HepG2 (cell line): ENCODE data around the gene SYT13. TPM values are rescaled to one million over a fixed set of nuclear protein-coding genes. Genes with fewer than 3 reads are reported as not detected.

ENCODE experiments used
- ATAC-seq: fragments of 200-7000 bp; cut with Tn5 transposase; 3 replicates; pipeline ENCODE4 v1.9.1; 2020; ENCODE audit warnings: mild to moderate bottlenecking, moderate library complexity
- BruUV-seq: library from RNA; stranded (reverse); fragments of 400-500 nt; replicated peaks from 2 replicates; lab custom pipeline; 2021; lab: Mats Ljungman, UMichigan
- CTCF ChIA-PET: fragments of 300-600 bp; formaldehyde crosslinking; extraction: SDS; loops from one replicate; lab custom pipeline; 2021; ENCODE audit warnings: low total read pairs, inconsistent platforms, low intra/inter-chr PET ratio; lab: Yijun Ruan, JAX
- POLR2A ChIA-PET: fragments of 350-600 bp; sonication (Branson Sonifier 250); formaldehyde crosslinking; loops from one replicate; lab custom pipeline; 2020; ENCODE audit warnings: antibody characterized with exemption, inconsistent platforms; lab: Yijun Ruan, JAX
- DNase-seq: peaks from one replicate; pipeline ENCODE4 v3.0.0-alpha.2; 2015; ENCODE audit warnings: low spot score
- FAIRE-seq: peaks from 3 replicates; lab custom pipeline; 2011; peaks lifted over from hg19 to GRCh38; lab: Jason Lieb, UNC
- H2AFZ ChIP-seq: one replicate; pipeline ENCODE4 v1.6.1; 2011; ENCODE audit warnings: low read length, inconsistent platforms
- H3K27ac ChIP-seq: fragments of 300-600 bp; 3 replicates; pipeline ENCODE4 v1.8.0; 2011; ENCODE audit warnings: mixed run types, mild to moderate bottlenecking, mixed read lengths, low read length, inconsistent platforms; ENCODE audit not compliant: insufficient read depth; ENCODE audit errors: extremely low read length
- H3K27me3 ChIP-seq, 2 experiments: fragments of 200-600 bp in 1 of 2; 2 replicates in 1 of 2; 3 replicates in 1 of 2; pipeline versions ENCODE4 v1.6.0 to v1.8.0; 2011; ENCODE audit warnings: low read length in 2 of 2, mild to moderate bottlenecking in 2 of 2, moderate library complexity in 2 of 2, inconsistent platforms in 1 of 2; ENCODE audit not compliant: insufficient read depth in 2 of 2, control insufficient read depth in 1 of 2
- H3K36me3 ChIP-seq, 2 experiments: fragments of 200-600 bp in 1 of 2; replicated peaks in 1 of 2; 2 replicates in 1 of 2; 3 replicates in 1 of 2; pipeline versions ENCODE4 v1.5.1 to v1.8.0; 2011; ENCODE audit warnings: low read length in 2 of 2, inconsistent platforms in 1 of 2; ENCODE audit not compliant: insufficient read depth in 2 of 2, control insufficient read depth in 1 of 2
- H3K4me1 ChIP-seq: 2 replicates; pipeline ENCODE4 v1.5.1; 2012; ENCODE audit warnings: low read length, inconsistent platforms; ENCODE audit not compliant: insufficient read depth
- H3K4me2 ChIP-seq: 2 replicates; pipeline ENCODE4 v1.6.0; 2011; ENCODE audit warnings: low read depth, low read length, inconsistent platforms
- H3K4me3 ChIP-seq, 3 experiments: fragments of 200-600 bp in 1 of 3; sonication (generic), shearing (Covaris generic) in 1 of 3; replicated peaks in 1 of 3; 2 replicates each; pipeline ENCODE4 v1.5.1; 2011 to 2016; ENCODE audit warnings: low read length in 3 of 3, inconsistent platforms in 2 of 3, low read depth in 2 of 3, mild to moderate bottlenecking in 2 of 3, control low read depth in 1 of 3, mixed read lengths in 1 of 3; ENCODE audit not compliant: insufficient read depth in 1 of 3
- H3K79me2 ChIP-seq: one replicate; pipeline ENCODE4 v1.6.1; 2011; ENCODE audit warnings: low read length, inconsistent platforms; ENCODE audit not compliant: insufficient read depth
- H3K9ac ChIP-seq: 2 replicates; pipeline ENCODE4 v1.6.0; 2011; ENCODE audit warnings: mild to moderate bottlenecking, low read depth, low read length, inconsistent platforms; ENCODE audit not compliant: insufficient read depth
- H3K9me3 ChIP-seq: 2 replicates; pipeline ENCODE4 v1.5.1; 2012; ENCODE audit warnings: mild to moderate bottlenecking, low read length
- H4K20me1 ChIP-seq: 2 replicates; pipeline ENCODE4 v1.6.0; 2011; ENCODE audit warnings: inconsistent platforms, mild to moderate bottlenecking, low read length, moderate library complexity; ENCODE audit not compliant: insufficient read depth
- E2F1 ChIP-seq: sonication (generic); formaldehyde crosslinking; IDR thresholded peaks from 2 replicates; pipeline ENCODE4 v1.5.0; 2020; ENCODE audit warnings: missing genetic modification reagents
- FOXA3 ChIP-seq: IDR thresholded peaks from 2 replicates; pipeline ENCODE4 v1.6.1; 2016; ENCODE audit warnings: missing genetic modification reagents, missing compliant biosample characterization
- HNRNPUL1 ChIP-seq: fragments of 200-400 bp; formaldehyde crosslinking; IDR thresholded peaks from 2 replicates; pipeline ENCODE4 v1.6.1; 2017; ENCODE audit warnings: low read depth, mild to moderate bottlenecking, low read length, moderate library complexity
- LBX2 ChIP-seq: sonication (generic); formaldehyde crosslinking; IDR thresholded peaks from 2 replicates; pipeline ENCODE4 v1.5.0; 2020; ENCODE audit warnings: missing genetic modification reagents, mild to moderate bottlenecking, borderline replicate concordance
- MAZ ChIP-seq, 2 experiments: sonication (generic) in 1 of 2; formaldehyde crosslinking in 1 of 2; IDR thresholded peaks; 2 replicates each; pipeline versions ENCODE4 v1.5.0 to v1.6.1; 2012 to 2020; ENCODE audit warnings: low read depth in 2 of 2, mild to moderate bottlenecking in 2 of 2, borderline replicate concordance in 1 of 2, improper control_type of control experiment in 1 of 2, low read length in 1 of 2, missing genetic modification reagents in 1 of 2, moderate library complexity in 1 of 2
- RFX5 ChIP-seq: IDR thresholded peaks from 2 replicates; pipeline ENCODE4 v1.6.1; 2011; ENCODE audit warnings: low read depth, low read length, improper control_type of control experiment
- SOX6 ChIP-seq, 2 experiments: fragments of 450-650 bp in 1 of 2; sonication (generic) in 1 of 2; formaldehyde crosslinking in 1 of 2; IDR thresholded peaks; 2 replicates each; pipeline versions ENCODE4 v1.4.0 to v1.6.1; 2017 to 2020; ENCODE audit warnings: antibody characterized with exemption in 1 of 2, mild to moderate bottlenecking in 1 of 2, missing genetic modification reagents in 1 of 2
- SP4 ChIP-seq: sonication (generic); formaldehyde crosslinking; IDR thresholded peaks from 2 replicates; pipeline ENCODE4 v1.8.1; 2023; ENCODE audit warnings: mild to moderate bottlenecking, missing genetic modification reagents
- ZBTB25 ChIP-seq: IDR thresholded peaks from 2 replicates; pipeline ENCODE4 v1.6.1; 2018; ENCODE audit warnings: missing genetic modification reagents
- ZBTB8A ChIP-seq: sonication (generic); formaldehyde crosslinking; IDR thresholded peaks from 2 replicates; pipeline ENCODE4 v1.4.0; 2020; ENCODE audit warnings: mild to moderate bottlenecking, low read depth, missing genetic modification reagents, borderline replicate concordance
- ZMYM4 ChIP-seq: sonication (generic); formaldehyde crosslinking; IDR thresholded peaks from 2 replicates; pipeline ENCODE4 v1.8.1; 2023; ENCODE audit warnings: mild to moderate bottlenecking, missing genetic modification reagents
- ZNF24 ChIP-seq: fragments of 450-650 bp; IDR thresholded peaks from 2 replicates; pipeline ENCODE4 v1.6.1; 2017; ENCODE audit warnings: antibody characterized with exemption, mild to moderate bottlenecking
- ZNF362 ChIP-seq: sonication (generic); formaldehyde crosslinking; IDR thresholded peaks from 2 replicates; pipeline ENCODE4 v1.4.0; 2020; ENCODE audit warnings: missing genetic modification reagents, mild to moderate bottlenecking, borderline replicate concordance
- ZNF451 ChIP-seq: sonication (generic); formaldehyde crosslinking; IDR thresholded peaks from 2 replicates; pipeline ENCODE4 v1.5.0; 2020; ENCODE audit warnings: mild to moderate bottlenecking, missing genetic modification reagents
- ZNF543 ChIP-seq: sonication (generic); formaldehyde crosslinking; IDR thresholded peaks from 2 replicates; pipeline ENCODE4 v1.4.0; 2020; ENCODE audit warnings: mild to moderate bottlenecking, missing genetic modification reagents
- ZNF724P ChIP-seq: sonication (generic); formaldehyde crosslinking; IDR thresholded peaks from 2 replicates; pipeline ENCODE4 v1.8.0; 2022; ENCODE audit warnings: missing genetic modification reagents, borderline replicate concordance
- ZSCAN31 ChIP-seq: sonication (generic); formaldehyde crosslinking; IDR thresholded peaks from 2 replicates; pipeline ENCODE4 v1.5.0; 2020; ENCODE audit warnings: low read depth, mild to moderate bottlenecking, missing genetic modification reagents
- WGBS: methylation state at CpG from one replicate; pipeline ENCODE4 v1.1.6; 2017; ENCODE audit warnings: low lambda C conversion rate; 5-methylcytosine and 5-hydroxymethylcytosine counted together
- in situ Hi-C: cut with HindIII; loops from 2 replicates; pipeline ENCODE4 v1.10.0; 2017; ENCODE audit warnings: low pct_unique_long_range_greater_than_20kb; ENCODE audit not compliant: extremely low pct_ligation_motif_present
- intact Hi-C: fragments of 100-400 bp; cut with micrococcal nuclease; formaldehyde crosslinking; loops from one replicate; pipeline ENCODE4 v1.10.0; 2022; ENCODE audit not compliant: unreplicated experiment
- polyA plus RNA-seq, 8 experiments: library from polyadenylated mRNA; depleted of rRNA in 3 of 8; stranded (reverse) in 7 of 8; unstranded in 1 of 8; fragments of >200 nt; fragmentation: Illumina TruSeq in 4 of 8; extraction: Trizol in 4 of 8; gene quantifications; 2 replicates each; pipeline versions ENCODE4 v1.2.1 to v1.2.3, GENCODE V29; 2011 to 2016; ENCODE audit warnings: low read depth in 4 of 8, missing spikeins in 1 of 8, mixed read lengths in 1 of 8; ENCODE audit not compliant: insufficient read depth in 1 of 8
- total RNA-seq, 5 experiments: library from RNA; depleted of rRNA; stranded (reverse); fragments of >200 nt; fragmentation: Illumina TruSeq; extraction: Trizol; gene quantifications; 2 replicates each; pipeline ENCODE4 v1.2.3, GENCODE V29; 2016; ENCODE audit warnings: low read depth in 1 of 5
- TF ChIP-seq, protein P1 (sequence below): IDR thresholded peaks from 2 replicates; pipeline ENCODE4 v1.6.1; 2016; ENCODE audit warnings: low read depth, borderline replicate concordance

Gene SYT13
- total and polyA plus RNA-seq, 2 of the 13 experiments (the other 11 are each of a cell fraction or from before 2014, with no cell fraction given), result 0.02 to 0.13 TPM

DNA sequence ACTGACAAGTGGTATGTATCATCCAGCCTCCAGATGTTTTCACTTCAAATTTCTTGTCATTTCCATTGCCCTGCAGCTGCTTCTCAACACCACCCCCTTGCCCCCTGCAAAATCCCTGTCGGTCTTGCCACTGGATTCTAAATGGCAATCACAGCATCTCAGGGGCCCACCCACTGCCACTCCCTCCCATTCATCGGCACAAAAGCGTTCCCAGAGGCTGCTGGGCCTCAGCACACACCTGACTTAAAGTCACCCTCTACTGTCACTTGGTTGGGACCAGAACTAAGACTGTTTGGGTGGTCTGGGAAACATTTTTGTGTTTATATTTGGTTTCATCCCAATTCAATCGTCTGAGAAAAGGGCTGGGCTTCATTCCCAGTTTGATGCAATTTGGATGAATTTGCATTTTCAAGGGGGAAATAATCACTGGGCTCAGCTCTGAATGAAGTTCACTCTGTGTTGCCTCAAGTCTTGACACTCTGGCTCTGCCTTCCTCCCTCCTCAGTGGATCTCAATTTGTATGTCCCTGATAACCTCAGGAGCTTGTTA lies 27.1 kb downstream of the SYT13 start (continued):
- TF ChIP-seq E2F1 (no peak), HNRNPUL1 (no peak), LBX2 (CRISPR knock-in tag) (no peak), ZSCAN31 (CRISPR knock-in tag) (no peak), ZNF724P (no peak), ZNF362 (CRISPR knock-in tag) (no peak)
- TF ChIP-seq, protein P1, sequence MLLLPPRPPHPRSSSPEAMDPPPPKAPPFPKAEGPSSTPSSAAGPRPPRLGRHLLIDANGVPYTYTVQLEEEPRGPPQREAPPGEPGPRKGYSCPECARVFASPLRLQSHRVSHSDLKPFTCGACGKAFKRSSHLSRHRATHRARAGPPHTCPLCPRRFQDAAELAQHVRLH (CRISPR knock-in tag), result no peak
- TF ChIP-seq, all 625 proteins: peak for 0

GRCh38 chr11:45254070-45254469 lies 32.1 kb downstream of the SYT13 start:
- H3K36me3 ChIP-seq, result no peaks in the 10 kb centered on the region
- no peak overlapping the region for H2AFZ ChIP-seq
- BruUV-seq, result no TSS peak
- ATAC-seq (no peak), FAIRE-seq (no peak), DNase-seq (no peak)
- intact Hi-C loops, result loop anchor here (5.0 kb wide), 1 partner anchor 142 kb away; no protein-coding TSS in a partner anchor
- no peak overlapping the region for H3K27ac ChIP-seq
- no peaks in the 10 kb centered on the region for H3K9me3 ChIP-seq
- H4K20me1 ChIP-seq, result no peaks in the 10 kb centered on the region
- H3K4me3 ChIP-seq, result no peak overlapping the region
- POLR2A ChIA-PET, result no interaction called here
- H3K79me2 ChIP-seq, result no peaks in the 10 kb centered on the region
- H3K27me3 ChIP-seq, result peaks cover 2 to 19% of the 10 kb centered on the region in 2 experiments; a peak in 2 of 5 replicates
- WGBS, result no CpG with 5 or more reads among the region's 4 CpGs
- no peaks in the 10 kb centered on the region for H3K4me1 ChIP-seq
- in situ Hi-C loops, result loop anchor here (5.0 kb wide), 1 partner anchor 38 kb away; no protein-coding TSS in a partner anchor
- H3K9ac ChIP-seq, result no peak overlapping the region
- H3K4me2 ChIP-seq, result no peak overlapping the region
- CTCF ChIA-PET, result interaction anchor here (1.0 kb wide), 1 partner anchor 40 kb away, joined by 4 read pairs; no protein-coding TSS in a partner anchor
- TF ChIP-seq SP4 (CRISPR knock-in tag) (no peak), ZMYM4 (no peak), ZNF543 (CRISPR knock-in tag) (no peak), MAZ (IDR thresholded peaks at IDR 0.05; ENCODE audit: borderline replicate concordance, low read depth, low read length) (no peak), MAZ (CRISPR knock-in tag; IDR thresholded peaks at IDR 0.05; ENCODE audit: low read depth) (no peak), RFX5 (no peak), ZBTB8A (CRISPR knock-in tag) (no peak), ZNF24 (no peak), SOX6 (IDR thresholded peaks at IDR 0.05) (no peak), SOX6 (CRISPR knock-in tag; IDR thresholded peaks at IDR 0.05) (no peak), ZBTB25 (CRISPR knock-in tag) (no peak), FOXA3 (CRISPR knock-in tag) (no peak), ZNF451 (CRISPR knock-in tag) (no peak)
- TF ChIP-seq, protein P1 (CRISPR knock-in tag), result no peak
